Trophoblast cell (in vitro differentiated cells and primary cell): ENCODE data around the gene CDC27.

ENCODE experiments used
- DNase-seq, 2 donors: peaks; one replicate each; pipeline ENCODE4 v3.0.0-alpha.2; 2016
- H2AFZ ChIP-seq: 2 replicates; pipeline ENCODE4 v1.6.1; 2013; ENCODE audit warnings: low read length, moderate library complexity, mild to moderate bottlenecking; ENCODE audit not compliant: insufficient read depth, poor library complexity
- H2AK5ac ChIP-seq: 2 replicates; pipeline ENCODE4 v1.6.1; 2013; ENCODE audit warnings: mild to moderate bottlenecking, low read length
- H2BK120ac ChIP-seq: 2 replicates; pipeline ENCODE4 v1.6.1; 2013; ENCODE audit warnings: low read length, mild to moderate bottlenecking, moderate library complexity; ENCODE audit not compliant: insufficient read depth, poor library complexity
- H2BK12ac ChIP-seq: 2 replicates; pipeline ENCODE4 v1.6.1; 2013; ENCODE audit warnings: mild to moderate bottlenecking, low read length, moderate library complexity
- H2BK5ac ChIP-seq: 2 replicates; pipeline ENCODE4 v1.6.1; 2013; ENCODE audit warnings: low read length, low read depth, moderate library complexity, mild to moderate bottlenecking; ENCODE audit not compliant: poor library complexity
- H3K14ac ChIP-seq: 2 replicates; pipeline ENCODE4 v1.6.1; 2013; ENCODE audit warnings: mild to moderate bottlenecking, low read length
- H3K18ac ChIP-seq: 2 replicates; pipeline ENCODE4 v1.6.1; 2013; ENCODE audit warnings: mild to moderate bottlenecking, low read length
- H3K23ac ChIP-seq: 2 replicates; pipeline ENCODE4 v1.6.1; 2013; ENCODE audit warnings: low read length
- H3K27ac ChIP-seq: 2 replicates; pipeline ENCODE4 v1.5.1; 2013; ENCODE audit warnings: low read depth, mild to moderate bottlenecking, inconsistent platforms, low read length, moderate library complexity
- H3K27me3 ChIP-seq: 2 replicates; pipeline ENCODE4 v1.6.1; 2013; ENCODE audit warnings: inconsistent platforms, mild to moderate bottlenecking, low read length, moderate library complexity; ENCODE audit not compliant: insufficient read depth
- H3K36me3 ChIP-seq, 2 experiments: 1 replicate in 1 of 2; 2 replicates in 1 of 2; pipeline ENCODE4 v1.6.1; 2013; ENCODE audit warnings: low read length in 2 of 2, mild to moderate bottlenecking in 2 of 2, moderate library complexity in 1 of 2; ENCODE audit not compliant: insufficient read depth in 2 of 2, control insufficient read depth in 1 of 2
- H3K4ac ChIP-seq: 2 replicates; pipeline ENCODE4 v1.6.1; 2013; ENCODE audit warnings: low read depth, mild to moderate bottlenecking, low read length, moderate library complexity
- H3K4me1 ChIP-seq, 2 experiments: 1 replicate in 1 of 2; 2 replicates in 1 of 2; pipeline ENCODE4 v1.6.1; 2013; ENCODE audit warnings: low read length in 2 of 2, mild to moderate bottlenecking in 2 of 2, moderate library complexity in 1 of 2; ENCODE audit not compliant: insufficient read depth in 2 of 2, control insufficient read depth in 1 of 2
- H3K4me2 ChIP-seq: 2 replicates; pipeline ENCODE4 v1.6.1; 2013; ENCODE audit warnings: inconsistent platforms, mild to moderate bottlenecking, low read length, moderate library complexity
- H3K4me3 ChIP-seq: 2 replicates; pipeline ENCODE4 v1.5.1; 2013; ENCODE audit warnings: mild to moderate bottlenecking, low read depth, low read length, inconsistent platforms
- H3K79me1 ChIP-seq: one replicate; pipeline ENCODE4 v1.6.1; 2013; ENCODE audit warnings: low read length
- H3K79me2 ChIP-seq: 2 replicates; pipeline ENCODE4 v1.6.1; 2013; ENCODE audit warnings: low read length, mild to moderate bottlenecking; ENCODE audit not compliant: control insufficient read depth, insufficient read depth, poor library complexity
- H3K9ac ChIP-seq: 2 replicates; pipeline ENCODE4 v1.6.1; 2013; ENCODE audit warnings: mild to moderate bottlenecking, low read length
- H3K9me3 ChIP-seq: 2 replicates; pipeline ENCODE4 v1.6.1; 2013; ENCODE audit warnings: low read depth, mild to moderate bottlenecking, control low read depth, inconsistent platforms, low read length; ENCODE audit not compliant: insufficient read depth
- H4K12ac ChIP-seq: 2 replicates; pipeline ENCODE4 v1.6.1; 2013; ENCODE audit warnings: low read depth, mild to moderate bottlenecking, low read length, moderate library complexity
- H4K8ac ChIP-seq: 2 replicates; pipeline ENCODE4 v1.6.1; 2013; ENCODE audit warnings: low read depth, mild to moderate bottlenecking, low read length, moderate library complexity
- H4K91ac ChIP-seq: one replicate; pipeline ENCODE4 v1.6.1; 2013; ENCODE audit warnings: low read depth, mild to moderate bottlenecking, low read length, moderate library complexity
- WGBS: extraction: QIAGEN DNeasy Blood & Tissue Kit; methylation state at CpG from one replicate; pipeline ENCODE4 v1.1.7; 2013; ENCODE audit warnings: missing lambda C conversion rate; ENCODE audit not compliant: insufficient read length, insufficient coverage; ENCODE audit errors: extremely low coverage; 5-methylcytosine and 5-hydroxymethylcytosine counted together

The CDC27 gene

GRCh38 chr17:47223007-47223406, 33.9 kb upstream of the CDC27 start:
- no CpG with 5 or more reads among the region's 3 CpGs for WGBS
- Histone ChIP-seq H3K79me1 (no peaks in the 10 kb centered on the region), H3K9ac (no peak overlapping the region), H3K79me2 (no peaks in the 10 kb centered on the region), H3K4me1 (peaks cover 2 to 7% of the 10 kb centered on the region in 2 experiments), H3K4me3 (no peak overlapping the region), H2BK12ac (no peak overlapping the region), H3K23ac (no peak overlapping the region), H3K4ac (no peak overlapping the region), H3K18ac (no peak overlapping the region), H3K4me2 (no peak overlapping the region), H3K14ac (no peak overlapping the region), H4K91ac (no peak overlapping the region), H3K27me3 (no peaks in the 10 kb centered on the region), H4K12ac (no peak overlapping the region), H2BK120ac (no peak overlapping the region), H3K9me3 (peaks cover 8% of the 10 kb centered on the region), H2AK5ac (no peak overlapping the region), H4K8ac (no peak overlapping the region), H3K36me3 (no peaks in the 10 kb centered on the region), H2BK5ac (no peak overlapping the region), H2AFZ (no peak overlapping the region), H3K27ac (no peak overlapping the region)
- DNase-seq: no peak

- no peak for DNase-seq
- no peak overlapping the region for H3K27ac ChIP-seq
- no peaks in the 10 kb centered on the region for H3K79me2 ChIP-seq
- H3K4me1 ChIP-seq: peaks cover 2 to 7% of the 10 kb centered on the region in 2 experiments
- no peak overlapping the region for H3K4me3 ChIP-seq
- H2BK120ac ChIP-seq: no peak overlapping the region
- WGBS: no CpG with 5 or more reads among the region's 4 CpGs
- no peaks in the 10 kb centered on the region for H3K79me1 ChIP-seq
- H2BK12ac ChIP-seq: no peak overlapping the region
- no peak overlapping the region for H3K9ac ChIP-seq
- no peak overlapping the region for H3K18ac ChIP-seq
- no peaks in the 10 kb centered on the region for H3K36me3 ChIP-seq
- no peaks in the 10 kb centered on the region for H3K27me3 ChIP-seq
- H2AK5ac ChIP-seq: no peak overlapping the region
- H4K12ac ChIP-seq: no peak overlapping the region
- H3K14ac ChIP-seq: no peak overlapping the region
- no peak overlapping the region for H4K91ac ChIP-seq
- no peak overlapping the region for H3K4me2 ChIP-seq
- H3K4ac ChIP-seq: no peak overlapping the region
- H3K23ac ChIP-seq: no peak overlapping the region
- H2AFZ ChIP-seq: no peak overlapping the region
- H2BK5ac ChIP-seq: no peak overlapping the region
- H4K8ac ChIP-seq: no peak overlapping the region
- peaks cover 8% of the 10 kb centered on the region for H3K9me3 ChIP-seq
Observed at GRCh38 chr17:47222047-47222446, 33.0 kb upstream of the CDC27 start.

- H3K27ac ChIP-seq: no peak overlapping the region
- no peaks in the 10 kb centered on the region for H3K36me3 ChIP-seq
- H4K91ac ChIP-seq: no peak overlapping the region
- H3K4me3 ChIP-seq: no peak overlapping the region
- no peak overlapping the region for H2AK5ac ChIP-seq
- no peak overlapping the region for H4K8ac ChIP-seq
- H3K14ac ChIP-seq: no peak overlapping the region
- no peak overlapping the region for H2BK12ac ChIP-seq
- H2AFZ ChIP-seq: no peak overlapping the region
- H3K27me3 ChIP-seq: no peaks in the 10 kb centered on the region
- no peaks in the 10 kb centered on the region for H3K79me2 ChIP-seq
- peaks cover 8% of the 10 kb centered on the region for H3K9me3 ChIP-seq
- no peak overlapping the region for H3K18ac ChIP-seq
- H3K9ac ChIP-seq: no peak overlapping the region
- no peak overlapping the region for H2BK120ac ChIP-seq
- H4K12ac ChIP-seq: no peak overlapping the region
- no peak for DNase-seq
- peaks cover 2 to 7% of the 10 kb centered on the region in 2 experiments for H3K4me1 ChIP-seq
- no peak overlapping the region for H3K23ac ChIP-seq
- no peak overlapping the region for H3K4ac ChIP-seq
- no peak overlapping the region for H2BK5ac ChIP-seq
- no CpG with 5 or more reads among the region's 6 CpGs for WGBS
- no peaks in the 10 kb centered on the region for H3K79me1 ChIP-seq
- H3K4me2 ChIP-seq: no peak overlapping the region
Observed at GRCh38 chr17:47221154-47221553, 32.1 kb upstream of the CDC27 start.

GRCh38 chr17:47220531-47220999, 31.5 kb upstream of the CDC27 start:
- no peaks in the 10 kb centered on the region for H3K36me3 ChIP-seq
- H3K79me2 ChIP-seq: no peaks in the 10 kb centered on the region
- H3K9ac ChIP-seq: no peak overlapping the region
- H3K4ac ChIP-seq: no peak overlapping the region
- DNase-seq: no peak
- H3K79me1 ChIP-seq: no peaks in the 10 kb centered on the region
- H4K91ac ChIP-seq: no peak overlapping the region
- peaks cover 8% of the 10 kb centered on the region for H3K9me3 ChIP-seq
- H2BK120ac ChIP-seq: no peak overlapping the region
- H2BK12ac ChIP-seq: no peak overlapping the region
- no peak overlapping the region for H4K12ac ChIP-seq
- no peak overlapping the region for H2AFZ ChIP-seq
- H3K18ac ChIP-seq: no peak overlapping the region
- no CpG with 5 or more reads among the region's 7 CpGs for WGBS
- no peak overlapping the region for H3K23ac ChIP-seq
- no peak overlapping the region for H3K14ac ChIP-seq
- peaks cover 2 to 7% of the 10 kb centered on the region in 2 experiments for H3K4me1 ChIP-seq
- H4K8ac ChIP-seq: no peak overlapping the region
- no peak overlapping the region for H3K4me3 ChIP-seq
- no peak overlapping the region for H2BK5ac ChIP-seq
- H3K27me3 ChIP-seq: no peaks in the 10 kb centered on the region
- H3K4me2 ChIP-seq: no peak overlapping the region
- H3K27ac ChIP-seq: no peak overlapping the region
- no peak overlapping the region for H2AK5ac ChIP-seq
